ENCODE data around the gene CENPC. TPM values are rescaled to one million over a fixed set of nuclear protein-coding genes. Genes with fewer than 3 reads are reported as not detected.

Gene CENPC
- total RNA-seq, 6 donors from 2014 or later = 13.6 to 75.4 (median 18.5) TPM

DNA sequence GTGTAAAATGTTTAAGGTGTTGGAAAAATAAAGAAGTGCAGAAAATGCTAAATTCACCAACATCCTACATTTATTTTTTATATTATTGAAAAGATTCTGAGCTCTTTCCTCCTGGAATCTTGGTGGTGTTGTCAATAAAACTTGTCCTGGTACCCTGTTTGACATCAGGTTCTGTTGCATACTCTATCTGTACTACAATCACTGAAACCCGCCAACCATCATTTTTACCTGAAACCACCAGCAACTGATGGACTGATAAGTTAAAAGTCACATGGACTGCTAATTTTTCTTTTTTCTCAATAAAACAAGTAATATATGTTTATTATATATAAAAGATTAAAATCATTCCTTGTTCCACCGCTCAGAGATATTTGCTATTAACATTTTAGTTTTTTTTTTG is 36.6 kb upstream of the CENPC start:
- Histone ChIP-seq H3K27me3 (no peaks in the 10 kb centered on the region), H3K4me1 (no peaks in the 10 kb centered on the region), H3K27ac (no peak overlapping the region), H3K36me3 (no peaks in the 10 kb centered on the region), H3K9me3 (no peaks in the 10 kb centered on the region), H3K4me3 (no peak overlapping the region)
- DNase-seq = no peak
- TF ChIP-seq, protein P1, sequence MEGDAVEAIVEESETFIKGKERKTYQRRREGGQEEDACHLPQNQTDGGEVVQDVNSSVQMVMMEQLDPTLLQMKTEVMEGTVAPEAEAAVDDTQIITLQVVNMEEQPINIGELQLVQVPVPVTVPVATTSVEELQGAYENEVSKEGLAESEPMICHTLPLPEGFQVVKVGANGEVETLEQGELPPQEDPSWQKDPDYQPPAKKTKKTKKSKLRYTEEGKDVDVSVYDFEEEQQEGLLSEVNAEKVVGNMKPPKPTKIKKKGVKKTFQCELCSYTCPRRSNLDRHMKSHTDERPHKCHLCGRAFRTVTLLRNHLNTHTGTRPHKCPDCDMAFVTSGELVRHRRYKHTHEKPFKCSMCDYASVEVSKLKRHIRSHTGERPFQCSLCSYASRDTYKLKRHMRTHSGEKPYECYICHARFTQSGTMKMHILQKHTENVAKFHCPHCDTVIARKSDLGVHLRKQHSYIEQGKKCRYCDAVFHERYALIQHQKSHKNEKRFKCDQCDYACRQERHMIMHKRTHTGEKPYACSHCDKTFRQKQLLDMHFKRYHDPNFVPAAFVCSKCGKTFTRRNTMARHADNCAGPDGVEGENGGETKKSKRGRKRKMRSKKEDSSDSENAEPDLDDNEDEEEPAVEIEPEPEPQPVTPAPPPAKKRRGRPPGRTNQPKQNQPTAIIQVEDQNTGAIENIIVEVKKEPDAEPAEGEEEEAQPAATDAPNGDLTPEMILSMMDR (IDR thresholded peaks at IDR 0.05) = no peak
- 73 to 98% methylated on average over 2 of the region's 2 CpGs for WGBS, 2 donors
- no peak for ATAC-seq (ENCODE audit: low FRiP score in 2 of 2)

DNA sequence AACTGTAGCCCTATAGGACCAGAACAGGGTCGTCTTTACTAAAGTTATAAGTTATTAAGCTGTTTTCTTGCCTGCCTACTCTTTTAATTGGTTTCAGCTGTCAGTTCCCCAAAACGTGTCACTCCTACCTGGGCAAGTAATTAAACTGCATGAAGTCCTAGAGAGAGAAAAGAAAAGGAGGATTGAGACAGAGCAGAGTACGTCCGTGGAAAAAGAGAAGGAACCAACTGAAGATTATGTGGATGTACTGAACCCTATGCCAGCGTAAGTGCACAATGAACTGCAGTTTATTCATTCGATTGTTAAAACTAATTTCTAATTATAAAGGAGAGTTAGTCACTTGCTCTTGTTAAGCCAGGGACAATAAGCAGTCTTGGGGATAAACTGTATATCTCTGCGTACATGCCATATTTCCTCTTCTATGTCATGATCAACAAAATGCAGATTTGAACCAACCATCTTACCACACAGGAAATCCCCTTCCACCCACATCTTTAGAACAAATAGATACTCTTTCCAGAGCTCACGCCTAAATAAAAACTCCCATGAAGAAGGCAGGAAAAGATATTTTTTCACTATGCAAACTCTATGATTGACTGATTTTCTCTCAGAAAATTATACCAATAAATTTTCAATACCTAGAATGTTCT is 36.0 kb upstream of the CENPC start:
- Histone ChIP-seq H3K9me3 (no peaks in the 10 kb centered on the region), H3K4me3 (no peak overlapping the region), H3K4me1 (no peaks in the 10 kb centered on the region), H3K36me3 (no peaks in the 10 kb centered on the region), H3K27ac (no peak overlapping the region), H3K27me3 (no peaks in the 10 kb centered on the region)
- ATAC-seq (ENCODE audit: low FRiP score in 2 of 2) = no peak
- no peak for DNase-seq
- 51 to 68% methylated on average over 8 of the region's 8 CpGs for WGBS, 2 donors
- no peak for TF ChIP-seq POLR2A (IDR thresholded peaks at IDR 0.05)
- no peak for TF ChIP-seq POLR2AphosphoS5 (IDR thresholded peaks at IDR 0.05)
- TF ChIP-seq, protein P1 (IDR thresholded peaks at IDR 0.05) = no peak
- no peak for TF ChIP-seq EP300 (IDR thresholded peaks at IDR 0.05)

DNA sequence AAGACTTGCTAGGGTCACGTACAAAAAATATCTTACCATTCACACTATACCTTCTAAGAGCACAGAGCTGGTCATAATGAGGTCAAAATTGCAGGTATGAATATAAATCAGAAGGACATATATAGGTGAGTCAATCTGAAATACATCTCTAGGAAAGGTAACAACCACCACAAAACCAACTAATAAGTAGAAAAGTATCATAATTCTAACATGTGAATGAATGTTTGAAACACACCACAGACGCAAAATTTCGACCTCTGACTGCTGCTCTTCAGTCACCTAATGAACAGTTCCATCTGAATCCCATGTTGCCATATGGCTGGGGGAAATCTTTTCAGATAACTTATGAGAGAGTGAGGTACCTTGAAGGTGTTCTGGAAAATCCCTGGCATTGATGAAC is 35.3 kb upstream of the CENPC start:
- H3K27ac ChIP-seq = no peak overlapping the region
- no peak for ATAC-seq (ENCODE audit: low FRiP score in 2 of 2)
- DNase-seq = no peak
- no peaks in the 10 kb centered on the region for H3K4me1 ChIP-seq
- no peaks in the 10 kb centered on the region for H3K27me3 ChIP-seq
- 83 to 87% methylated on average over 3 of the region's 3 CpGs for WGBS, 2 donors
- no peaks in the 10 kb centered on the region for H3K9me3 ChIP-seq
- H3K4me3 ChIP-seq = no peak overlapping the region
- no peak for TF ChIP-seq POLR2A (IDR thresholded peaks at IDR 0.05)
- no peak for TF ChIP-seq POLR2AphosphoS5 (IDR thresholded peaks at IDR 0.05)
- TF ChIP-seq, protein P1 (IDR thresholded peaks at IDR 0.05) = no peak
- no peak for TF ChIP-seq EP300 (IDR thresholded peaks at IDR 0.05)
- no peaks in the 10 kb centered on the region for H3K36me3 ChIP-seq

DNA sequence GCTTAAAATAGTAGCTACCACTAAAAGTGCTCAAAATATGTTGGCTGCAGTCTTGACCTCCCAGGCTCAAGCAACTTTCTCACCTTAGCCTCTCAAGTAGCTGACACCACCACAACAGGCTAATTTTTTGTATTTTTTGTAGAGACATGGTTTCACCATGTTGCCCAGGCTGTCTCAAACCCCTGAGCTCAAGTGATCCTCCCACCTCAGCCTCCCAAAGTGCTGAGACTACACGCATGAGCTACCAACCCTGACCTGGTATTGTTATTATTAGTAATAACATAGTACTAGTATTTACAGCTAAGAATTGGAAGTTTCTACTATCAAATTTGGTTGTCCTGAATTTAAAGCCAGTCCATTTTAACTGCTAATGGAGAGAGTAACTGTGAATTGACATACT is 31.2 kb upstream of the CENPC start:
- H3K36me3 ChIP-seq = no peaks in the 10 kb centered on the region
- no peaks in the 10 kb centered on the region for H3K9me3 ChIP-seq
- H3K27ac ChIP-seq = no peak overlapping the region
- no peak overlapping the region for H3K4me3 ChIP-seq
- ATAC-seq (ENCODE audit: low FRiP score in 2 of 2) (no peak), DNase-seq (no peak)
- no peaks in the 10 kb centered on the region for H3K27me3 ChIP-seq
- 86 to 90% methylated on average over 1 of the region's 1 CpG for WGBS, 2 donors
- TF ChIP-seq, protein P1 (IDR thresholded peaks at IDR 0.05) = no peak
- TF ChIP-seq EP300 (IDR thresholded peaks at IDR 0.05) (no peak), POLR2A (IDR thresholded peaks at IDR 0.05) (no peak), POLR2AphosphoS5 (IDR thresholded peaks at IDR 0.05) (no peak)
- no peaks in the 10 kb centered on the region for H3K4me1 ChIP-seq

GRCh38 chr4:67576059-67576466 is 30.8 kb upstream of the CENPC start:
- WGBS, 2 donors = 81 to 90% methylated on average over 4 of the region's 4 CpGs
- no peak overlapping the region for H3K27ac ChIP-seq
- H3K36me3 ChIP-seq = no peaks in the 10 kb centered on the region
- no peak overlapping the region for H3K4me3 ChIP-seq
- no peaks in the 10 kb centered on the region for H3K9me3 ChIP-seq
- H3K4me1 ChIP-seq = no peaks in the 10 kb centered on the region
- H3K27me3 ChIP-seq = no peaks in the 10 kb centered on the region
- no peak for DNase-seq
- ATAC-seq (ENCODE audit: low FRiP score in 2 of 2) = no peak
- TF ChIP-seq, protein P1 (IDR thresholded peaks at IDR 0.05) = no peak
- TF ChIP-seq POLR2A (IDR thresholded peaks at IDR 0.05) (no peak), POLR2AphosphoS5 (IDR thresholded peaks at IDR 0.05) (no peak), EP300 (IDR thresholded peaks at IDR 0.05) (no peak)

Measured in upper lobe of left lung (tissue), 6 donors.